Ectodermal cell (in vitro differentiated cells): ENCODE measurements around the gene PSMD5.
A peak's percentile ranks its signal among the peaks of the same experiment; 100 is the strongest.

ENCODE experiments used
- H3K27ac ChIP-seq: 2 replicates; pipeline ENCODE4 v1.7.0; 2013; ENCODE audit warnings: mild to moderate bottlenecking, low read depth, low read length; ENCODE audit not compliant: insufficient read depth, poor library complexity, severe bottlenecking
- H3K27me3 ChIP-seq: 2 replicates; pipeline ENCODE4 v1.7.0; 2013; ENCODE audit warnings: mild to moderate bottlenecking, low read length; ENCODE audit not compliant: insufficient read depth, control insufficient read depth, poor library complexity, severe bottlenecking
- H3K36me3 ChIP-seq: one replicate; pipeline ENCODE4 v1.7.0; 2013; ENCODE audit warnings: low read length; ENCODE audit not compliant: control insufficient read depth, insufficient read depth
- H3K4me1 ChIP-seq: one replicate; pipeline ENCODE4 v1.7.0; 2013; ENCODE audit warnings: low read length; ENCODE audit not compliant: control insufficient read depth, insufficient read depth
- H3K4me3 ChIP-seq: 2 replicates; pipeline ENCODE4 v1.7.0; 2013; ENCODE audit warnings: low read depth, low read length, control low read depth; ENCODE audit not compliant: insufficient read depth
- H3K9me3 ChIP-seq: 2 replicates; pipeline ENCODE4 v1.7.0; 2013; ENCODE audit warnings: mild to moderate bottlenecking, low read length, moderate library complexity; ENCODE audit not compliant: control insufficient read depth
- WGBS, 2 experiments: methylation state at CpG; one replicate each; pipeline ENCODE4 v1.1.7; 2013; ENCODE audit warnings: missing lambda C conversion rate in 2 of 2; 5-methylcytosine and 5-hydroxymethylcytosine counted together

The PSMD5 gene

DNA sequence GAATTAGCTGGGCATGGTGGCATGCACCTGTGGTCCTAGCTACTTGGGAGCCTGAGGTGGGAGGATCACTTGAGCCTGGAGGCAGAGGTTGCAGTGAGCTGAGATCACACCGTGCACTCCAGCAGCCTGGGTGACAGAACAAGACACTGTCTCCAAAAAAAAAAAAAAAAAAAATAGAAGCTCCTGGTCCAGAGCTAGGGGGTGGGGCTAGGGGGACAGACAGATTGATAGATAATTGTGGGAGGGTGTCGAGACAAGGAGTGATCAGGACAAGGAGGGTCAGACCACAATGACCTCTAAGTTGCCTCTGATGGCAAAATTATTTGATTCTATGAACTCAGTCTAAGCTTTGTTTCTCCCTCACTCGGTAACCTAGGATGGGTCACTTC lies 40.9 kb upstream of the PSMD5 start:
- peaks cover 8% of the 10 kb centered on the region for H3K4me1 ChIP-seq
- no peak overlapping the region for H3K4me3 ChIP-seq
- 88 to 93% methylated on average over 2 to 3 of the region's 3 CpGs for WGBS, 2 experiments
- H3K27ac ChIP-seq: no peak overlapping the region
- no peaks in the 10 kb centered on the region for H3K9me3 ChIP-seq
- no peaks in the 10 kb centered on the region for H3K36me3 ChIP-seq
- H3K27me3 ChIP-seq: no peaks in the 10 kb centered on the region

- H3K27me3 ChIP-seq: peaks cover 5% of the 10 kb centered on the region
- peaks cover 8% of the 10 kb centered on the region for H3K4me1 ChIP-seq
- H3K9me3 ChIP-seq: no peaks in the 10 kb centered on the region
- WGBS, 2 experiments: 89 to 93% methylated on average over 10 of the region's 10 CpGs
- H3K27ac ChIP-seq: no peak overlapping the region
- no peaks in the 10 kb centered on the region for H3K36me3 ChIP-seq
- H3K4me3 ChIP-seq: no peak overlapping the region
Measured at GRCh38 chr9:120882935-120883607, 40.3 kb upstream of the PSMD5 start.

DNA sequence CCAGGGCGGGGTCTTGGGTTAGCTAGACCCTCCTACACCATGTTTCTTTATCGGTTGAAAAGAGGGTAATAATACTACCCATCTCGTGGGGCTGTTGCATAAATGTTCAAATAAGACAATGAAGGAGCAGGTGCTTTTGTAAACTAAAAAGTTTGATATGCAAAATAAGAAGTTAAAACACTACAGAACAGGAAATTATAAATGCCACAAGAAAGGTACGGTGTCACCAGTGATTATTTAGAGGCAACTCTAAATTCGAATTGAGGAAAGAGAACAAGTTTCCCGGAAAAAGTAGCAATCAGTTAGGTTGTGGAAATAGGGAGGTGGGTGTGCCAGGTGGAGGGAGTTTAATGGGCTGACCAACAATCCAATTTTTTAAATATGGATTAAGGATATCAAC lies 36.7 kb upstream of the PSMD5 start:
- no peak overlapping the region for H3K4me3 ChIP-seq
- no peaks in the 10 kb centered on the region for H3K36me3 ChIP-seq
- H3K9me3 ChIP-seq: no peaks in the 10 kb centered on the region
- H3K27me3 ChIP-seq: peaks cover 26% of the 10 kb centered on the region
- 89 to 90% methylated on average over 6 of the region's 6 CpGs for WGBS, 2 experiments
- peaks cover 4% of the 10 kb centered on the region for H3K4me1 ChIP-seq
- H3K27ac ChIP-seq: no peak overlapping the region

GRCh38 chr9:120878188-120879130 lies 35.7 kb upstream of the PSMD5 start:
- Histone ChIP-seq H3K4me3 (no peak overlapping the region), H3K27ac (no peak overlapping the region)

GRCh38 chr9:120877276-120878034 lies 34.7 kb upstream of the PSMD5 start:
- WGBS, 2 experiments: 9 to 10% methylated on average over 63 of the region's 63 CpGs
- Histone ChIP-seq H3K4me3 (peak overlapping the region; percentile 48), H3K4me1 (peaks cover 4% of the 10 kb centered on the region), H3K27ac (no peak overlapping the region), H3K36me3 (no peaks in the 10 kb centered on the region), H3K9me3 (no peaks in the 10 kb centered on the region), H3K27me3 (peaks cover 26% of the 10 kb centered on the region)

More at GRCh38 chr9:120878188-120879130, 35.7 kb upstream of the PSMD5 start:
- Histone ChIP-seq H3K27me3 (peaks cover 26% of the 10 kb centered on the region), H3K4me1 (peaks cover 4% of the 10 kb centered on the region), H3K9me3 (no peaks in the 10 kb centered on the region), H3K36me3 (no peaks in the 10 kb centered on the region)
- 71 to 74% methylated on average over 8 of the region's 8 CpGs for WGBS, 2 experiments

DNA sequence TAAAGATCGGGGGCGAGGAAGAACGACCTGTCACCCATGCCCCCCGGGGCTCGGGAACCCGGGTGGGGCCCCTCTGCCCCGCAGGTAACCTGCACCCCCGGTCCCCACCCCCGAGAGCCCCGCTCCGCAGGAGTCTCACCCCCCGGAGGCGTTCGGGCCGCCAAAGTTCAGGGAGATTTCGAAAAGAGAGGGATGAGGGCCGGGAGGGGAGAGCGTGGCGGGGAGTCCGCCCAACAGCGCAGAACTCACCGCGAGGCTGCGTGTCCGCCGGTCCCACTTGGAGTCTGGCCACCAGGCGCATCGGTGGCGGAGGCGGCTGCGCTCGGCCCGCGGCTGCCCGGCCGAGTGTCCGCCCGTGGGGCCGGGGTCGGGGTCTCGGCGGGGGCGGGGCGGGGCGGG lies 34.1 kb upstream of the PSMD5 start, which contains the start of gene PHF19:
Gene PHF19 (minus strand): TSS at position 347 of the 399 bp plus-strand sequence. CDS start 2,447 bp downstream, outside the sequence.
- H3K4me3 ChIP-seq: peak within 1 kb of the TSS; percentile 48
- peaks cover 26% of the 10 kb centered on the region for H3K27me3 ChIP-seq
- WGBS, 2 experiments: 0 to 1% methylated on average over 42 to 45 of the region's 45 CpGs
- H3K9me3 ChIP-seq: no peaks in the 10 kb centered on the region
- no peak within 1 kb of the TSS for H3K27ac ChIP-seq
- H3K4me1 ChIP-seq: peaks cover 4% of the 10 kb centered on the region
- no peaks in the 10 kb centered on the region for H3K36me3 ChIP-seq

DNA sequence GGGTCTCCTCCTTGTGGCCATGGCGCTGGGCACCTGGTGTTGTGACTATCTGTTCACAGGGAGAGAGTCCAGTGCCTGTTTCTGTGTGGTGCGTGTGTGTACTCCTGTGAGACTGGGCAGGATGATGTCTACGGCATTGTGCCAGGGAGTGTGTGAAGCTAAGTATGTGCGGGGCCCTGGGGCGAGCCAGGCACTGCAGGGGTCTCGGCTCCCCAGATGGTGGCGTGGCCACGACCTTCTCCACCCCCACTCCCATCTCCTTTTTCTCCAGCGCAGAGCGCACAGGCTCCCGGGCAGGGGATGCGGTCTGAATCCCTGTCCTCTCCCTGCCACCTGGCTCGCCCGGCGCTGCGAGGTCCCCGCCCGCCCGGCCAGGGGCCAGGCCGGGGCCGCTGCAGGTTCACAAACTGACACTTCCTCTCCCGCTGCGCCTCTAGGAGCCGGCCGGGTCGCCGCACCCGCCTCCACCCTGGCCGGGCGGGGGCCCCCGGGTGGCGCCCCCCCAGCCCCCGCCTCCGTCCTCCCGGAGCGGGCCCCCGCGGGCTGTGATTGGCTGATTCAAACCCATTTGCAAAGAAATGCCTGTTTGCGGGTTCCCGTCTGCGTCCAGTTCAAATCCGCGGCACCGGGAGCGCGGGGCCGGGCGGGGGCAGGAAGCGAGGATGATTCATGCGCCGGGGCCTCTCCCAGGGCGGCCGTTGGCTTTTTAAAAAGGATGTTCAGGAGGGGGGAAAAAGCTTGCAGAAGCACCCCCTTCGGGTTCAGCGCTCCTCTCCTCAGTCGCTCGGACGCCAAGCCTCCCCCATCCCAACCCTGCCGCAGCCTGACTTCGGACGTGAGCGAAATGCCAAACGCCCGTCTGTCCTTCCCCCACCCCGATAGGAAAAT lies 33.5 kb upstream of the PSMD5 start:
- no peaks in the 10 kb centered on the region for H3K36me3 ChIP-seq
- peaks cover 4% of the 10 kb centered on the region for H3K4me1 ChIP-seq
- H3K9me3 ChIP-seq: no peaks in the 10 kb centered on the region
- H3K4me3 ChIP-seq: peak overlapping the region; percentile 48
- 3% methylated on average over 65 of the region's 65 CpGs for WGBS, 2 experiments
- H3K27ac ChIP-seq: no peak overlapping the region
- peaks cover 26% of the 10 kb centered on the region for H3K27me3 ChIP-seq

DNA sequence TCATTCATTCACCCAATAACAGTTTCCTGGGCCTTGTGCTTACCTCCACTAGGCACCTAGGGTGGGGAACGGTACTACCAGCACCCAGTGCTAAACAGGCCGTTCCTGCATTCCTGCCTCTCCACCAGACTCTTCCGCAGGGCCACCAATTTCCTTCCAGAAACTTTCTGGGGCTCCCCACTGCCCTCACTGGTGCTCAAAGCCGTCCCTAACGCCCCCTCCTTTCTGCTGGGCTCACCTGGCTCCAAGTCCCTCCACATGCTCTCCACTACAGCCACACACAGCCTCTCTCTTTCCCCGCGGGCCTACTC lies 32.9 kb upstream of the PSMD5 start:
- Histone ChIP-seq H3K27ac (no peak overlapping the region), H3K27me3 (peaks cover 26% of the 10 kb centered on the region), H3K4me1 (peaks cover 4% of the 10 kb centered on the region), H3K9me3 (no peaks in the 10 kb centered on the region), H3K36me3 (no peaks in the 10 kb centered on the region), H3K4me3 (peak overlapping the region; percentile 48)
- 63 to 65% methylated on average over 7 of the region's 7 CpGs for WGBS, 2 experiments

DNA sequence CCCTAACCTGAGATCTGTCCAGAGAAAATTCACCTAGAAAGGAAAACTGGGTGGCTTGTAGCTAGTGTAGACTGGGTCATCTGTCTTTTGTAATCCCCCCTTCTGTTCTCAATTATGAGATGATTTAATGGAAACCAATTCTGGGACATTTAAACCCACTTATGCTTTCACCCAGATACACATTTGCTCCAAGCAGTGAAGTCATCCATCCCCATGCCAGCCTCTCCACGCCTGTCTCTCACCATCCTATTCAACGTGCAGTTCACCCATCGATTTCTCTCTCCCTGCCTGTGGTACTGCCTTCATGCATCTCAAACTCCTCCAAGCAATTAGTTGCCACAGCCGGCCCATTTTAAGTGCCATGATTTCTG lies 32.5 kb upstream of the PSMD5 start:
- Histone ChIP-seq H3K4me3 (no peak overlapping the region), H3K27ac (no peak overlapping the region)
- WGBS, 2 experiments: 86% methylated on average over 4 of the region's 4 CpGs

More for the DNA sequence above, 32.5 kb upstream of the PSMD5 start:
- H3K4me1 ChIP-seq: peaks cover 4% of the 10 kb centered on the region
- no peaks in the 10 kb centered on the region for H3K9me3 ChIP-seq
- no peaks in the 10 kb centered on the region for H3K36me3 ChIP-seq
- peaks cover 26% of the 10 kb centered on the region for H3K27me3 ChIP-seq
